DMS53 treated with DMSO at 0.1 percent for 48 hours (cell line): ENCODE data around the gene IL2RA.
"Not testable (repeated sequence)": the region's sequence is repeated elsewhere in the genome, so short reads cannot be mapped to it uniquely, and the experiment has no call there.

Experiments used
- DNase-seq: peaks from one replicate; lab custom pipeline; 2025; ENCODE audit not compliant: unreplicated experiment; lab: John Stamatoyannopoulos, UW

The IL2RA gene

GRCh38 chr10:6043377-6043776, 18.8 kb downstream of the IL2RA start:
- not testable (repeated sequence) for DNase-seq

DNA sequence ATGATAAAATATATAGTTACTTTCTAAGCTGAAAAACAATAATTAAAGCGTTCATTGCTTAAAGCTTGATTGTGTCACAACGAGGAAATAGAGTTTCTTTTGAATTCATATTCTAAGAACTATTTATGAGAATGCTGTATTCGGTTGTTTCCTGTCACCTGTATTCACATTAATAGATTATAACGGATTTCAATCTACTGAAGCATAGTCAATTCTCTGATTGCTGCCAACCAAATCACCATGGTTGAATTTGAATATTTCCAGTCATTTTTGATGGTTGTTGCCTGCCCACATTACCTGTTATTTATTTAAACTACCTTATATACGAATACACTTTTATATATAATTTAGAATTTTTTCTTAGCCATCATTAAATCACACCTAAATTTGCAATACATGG, 22.0 kb downstream of the IL2RA start:
- no peak for DNase-seq

DNA sequence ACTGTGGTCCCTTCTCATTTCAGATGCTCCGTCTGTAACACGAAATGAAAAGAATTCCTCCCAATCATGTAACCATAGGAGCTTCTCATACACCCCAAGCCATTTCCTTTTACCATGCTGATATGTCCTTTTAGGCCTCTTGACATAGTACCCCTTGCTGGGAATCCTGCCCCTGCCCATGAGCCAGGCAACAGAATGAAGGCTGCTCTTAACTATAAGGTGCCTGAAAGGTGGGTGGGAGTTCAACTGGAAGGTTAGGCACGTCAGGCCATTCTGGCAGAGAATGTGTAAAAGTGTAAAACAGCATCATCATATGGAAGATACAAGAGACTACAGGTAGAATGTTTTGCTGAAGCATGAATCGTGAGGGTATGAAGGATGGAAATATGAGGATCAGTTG, 22.5 kb downstream of the IL2RA start:
- DNase-seq = no peak

GRCh38 chr10:6038071-6038631, 24.0 kb downstream of the IL2RA start:
- DNase-seq = no peak

DNA sequence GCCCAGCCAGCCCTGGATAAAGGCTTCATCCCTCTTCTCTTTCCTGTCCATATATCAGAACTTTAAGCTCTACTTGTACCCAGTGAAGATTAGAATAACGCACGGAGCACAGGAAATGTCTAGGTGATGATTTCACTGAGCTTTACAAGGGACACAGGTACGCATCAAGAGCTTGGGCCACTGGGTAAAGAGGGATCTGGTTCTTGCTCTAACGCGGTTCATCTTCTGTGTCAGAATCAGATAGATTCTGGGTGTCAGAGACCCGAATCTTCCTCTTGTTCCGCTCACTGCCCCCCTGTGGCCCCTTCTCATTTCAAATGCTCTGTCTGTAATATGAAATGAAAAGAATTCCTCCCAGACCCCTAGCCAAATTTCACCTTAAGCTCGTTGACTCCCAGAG, 24.7 kb downstream of the IL2RA start:
- DNase-seq = no peak

DNA sequence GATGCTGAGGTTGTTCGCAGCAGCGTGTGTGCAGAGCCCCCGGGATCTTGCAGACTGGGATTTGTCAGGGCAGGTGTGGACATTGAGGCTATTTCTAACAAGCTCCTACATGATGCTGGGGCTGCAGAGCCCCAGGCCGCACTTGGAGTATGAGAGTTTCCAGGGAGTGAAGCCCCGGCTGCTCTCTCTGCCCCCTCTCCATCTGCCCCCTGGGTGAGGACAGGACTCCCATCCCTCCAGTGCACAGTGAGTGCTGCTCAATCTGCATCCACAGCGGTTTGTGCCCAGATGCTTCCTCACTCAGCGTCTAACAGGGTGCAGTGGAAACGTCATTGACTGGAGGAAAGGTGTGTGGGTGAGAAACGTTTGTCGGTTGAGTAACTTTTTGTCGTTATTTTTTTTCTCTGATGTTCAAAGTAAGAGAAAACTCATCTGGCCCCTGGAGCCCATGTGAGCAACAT, 25.3 kb downstream of the IL2RA start:
- DNase-seq = no peak

DNA sequence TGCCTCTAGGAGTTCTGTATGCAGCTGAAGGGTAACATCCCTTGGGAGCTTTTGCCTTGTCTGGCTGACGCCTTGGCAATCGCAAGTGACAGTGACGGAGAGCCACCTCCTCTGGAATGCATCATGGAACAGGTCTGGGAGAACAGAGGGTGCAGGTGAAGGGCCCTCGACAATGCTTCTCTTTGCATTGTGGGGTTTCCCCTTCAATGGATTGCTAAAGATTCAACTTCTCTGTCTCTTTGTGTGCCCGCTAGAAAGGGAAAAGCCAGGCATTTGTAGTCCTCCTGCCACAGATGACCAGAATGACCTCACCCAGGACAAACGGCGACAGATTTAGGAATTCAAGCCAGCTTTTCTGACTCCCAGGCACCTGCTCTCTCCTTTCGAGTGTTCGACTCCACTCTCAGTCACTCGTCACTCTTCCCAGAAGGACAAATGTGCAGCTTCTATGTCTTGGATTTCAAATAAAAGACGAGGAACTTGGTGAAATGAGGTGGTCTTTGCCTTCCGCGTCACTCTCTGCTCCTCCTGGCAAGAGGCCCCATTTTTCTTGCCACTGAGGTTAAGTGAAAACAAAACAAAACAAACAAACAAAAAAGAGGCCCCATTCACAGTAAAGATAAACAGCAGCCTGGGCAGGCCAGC, 26.1 kb downstream of the IL2RA start:
- DNase-seq = no peak

- DNase-seq = no peak
Measured at GRCh38 chr10:6035101-6035834, 26.9 kb downstream of the IL2RA start.

DNA sequence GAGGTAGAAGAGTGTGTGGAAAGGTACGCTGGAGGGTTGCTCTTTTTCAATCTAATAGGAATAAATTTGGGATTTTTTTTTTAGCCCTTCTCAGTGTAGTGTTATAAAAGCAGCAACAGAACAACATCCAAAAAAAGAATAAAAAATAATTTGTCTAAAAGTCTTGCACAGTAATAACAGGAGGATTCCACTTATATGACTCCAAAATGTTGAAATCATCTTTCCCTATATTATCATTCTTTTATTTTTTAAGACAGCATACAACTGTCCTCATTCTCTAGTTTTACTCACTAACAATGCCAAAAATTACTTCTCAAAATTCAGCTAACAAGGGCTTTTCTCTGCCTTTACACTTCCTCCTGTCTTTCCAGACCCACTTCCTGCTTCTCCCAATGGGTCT, 27.8 kb downstream of the IL2RA start:
- DNase-seq = no peak

GRCh38 chr10:6033954-6034353, 28.2 kb downstream of the IL2RA start:
- DNase-seq = no peak

- no peak for DNase-seq
Measured at GRCh38 chr10:6030940-6031339, 31.2 kb downstream of the IL2RA start.

DNA sequence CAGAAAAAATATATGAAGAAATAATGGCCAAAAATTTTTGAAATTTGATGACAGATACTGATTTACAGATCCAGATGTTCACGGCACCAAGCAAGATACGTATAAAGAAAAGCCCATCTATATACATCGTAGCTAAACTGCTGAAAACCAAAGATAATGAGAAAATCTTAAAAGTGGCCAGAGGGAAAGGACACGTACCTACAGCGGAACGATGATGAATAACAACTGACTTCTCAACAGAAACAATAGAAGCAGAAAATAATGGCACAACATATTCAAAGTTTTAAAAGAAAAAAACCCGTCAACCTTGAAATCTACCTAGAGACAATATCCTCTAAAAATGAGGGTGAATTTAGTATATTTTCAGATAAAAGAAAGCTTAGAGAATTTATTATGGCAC, 31.9 kb downstream of the IL2RA start:
- DNase-seq = no peak

DNA sequence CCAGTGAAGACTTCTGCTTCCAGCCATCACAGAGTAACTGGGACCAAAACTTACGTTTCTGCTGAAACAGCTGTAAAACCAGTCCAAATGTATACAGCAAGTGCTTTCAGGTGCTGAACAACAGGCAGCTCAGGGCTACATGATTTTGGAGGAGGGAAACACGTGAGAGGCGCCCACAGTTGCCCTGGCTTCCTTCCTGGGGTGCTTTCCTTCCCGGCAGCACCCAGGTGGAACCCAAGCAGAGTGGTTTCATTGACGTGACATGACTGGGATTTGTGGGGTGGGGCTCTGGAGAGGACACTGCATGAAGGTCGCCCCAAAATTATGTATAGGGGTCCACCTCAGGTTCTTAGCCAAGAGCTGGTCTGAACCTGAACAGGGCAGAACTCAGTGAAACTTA, 34.2 kb downstream of the IL2RA start:
- no peak for DNase-seq

DNA sequence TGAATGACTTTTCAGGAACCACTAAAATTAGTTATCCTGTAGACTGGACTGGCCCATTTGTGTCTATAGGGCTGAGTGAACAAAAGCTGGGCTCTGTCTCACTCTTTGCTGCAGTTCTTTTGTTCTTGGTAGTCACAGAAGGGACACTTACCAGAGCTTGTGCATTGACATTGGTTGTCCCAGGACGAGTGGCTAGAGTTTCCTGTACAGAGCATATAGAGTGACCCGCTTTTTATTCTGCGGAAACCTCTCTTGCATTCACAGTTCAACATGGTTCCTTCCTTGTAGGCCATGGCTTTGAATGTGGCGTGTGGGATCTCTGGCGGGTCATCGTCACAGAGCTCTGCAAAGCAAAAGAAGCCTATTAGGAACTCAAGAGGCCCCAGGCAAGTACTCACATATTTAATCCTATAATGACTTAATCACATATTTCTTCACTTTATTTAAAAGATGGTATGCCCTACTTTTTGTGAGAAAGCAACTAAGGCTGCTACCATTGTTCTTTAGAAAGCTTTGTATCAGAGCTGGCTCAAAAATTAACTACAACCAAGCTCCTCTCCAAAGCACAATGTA, 36.4 kb downstream of the IL2RA start:
- no peak for DNase-seq

GRCh38 chr10:6024334-6024682, 37.9 kb downstream of the IL2RA start:
- DNase-seq = no peak

DNA sequence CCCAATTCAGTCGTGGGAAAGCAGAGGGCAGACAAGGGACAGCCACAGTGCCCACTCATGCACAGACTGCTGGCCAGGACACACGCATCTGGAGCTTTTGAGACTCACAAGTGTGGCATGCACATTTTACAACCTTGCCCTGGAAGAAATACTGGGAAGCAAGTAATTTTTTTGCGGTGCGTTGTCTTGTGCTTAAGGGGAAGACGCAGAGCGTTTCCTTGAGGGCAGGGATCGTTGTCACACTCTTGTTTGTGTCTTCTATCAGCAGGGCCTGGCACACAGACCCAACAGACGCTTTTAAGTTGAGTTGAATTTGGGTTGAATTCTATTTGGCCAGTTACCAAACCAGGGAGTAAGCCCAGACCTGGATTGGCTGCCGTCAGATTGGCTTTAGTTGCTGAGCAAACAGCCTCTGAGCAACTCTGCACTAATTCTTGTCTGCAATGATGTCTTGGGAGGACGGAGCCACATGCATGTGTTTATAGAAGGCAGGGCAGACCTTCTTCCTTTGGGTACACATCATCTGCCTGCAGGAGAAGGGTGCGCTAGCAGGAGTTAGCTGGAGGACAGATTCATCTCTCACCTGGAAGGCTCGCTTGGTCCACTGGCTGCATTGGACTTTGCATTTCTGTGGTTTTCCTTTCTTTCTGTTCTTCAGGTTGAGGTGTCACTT, 38.4 kb downstream of the IL2RA start:
- no peak for DNase-seq

DNA sequence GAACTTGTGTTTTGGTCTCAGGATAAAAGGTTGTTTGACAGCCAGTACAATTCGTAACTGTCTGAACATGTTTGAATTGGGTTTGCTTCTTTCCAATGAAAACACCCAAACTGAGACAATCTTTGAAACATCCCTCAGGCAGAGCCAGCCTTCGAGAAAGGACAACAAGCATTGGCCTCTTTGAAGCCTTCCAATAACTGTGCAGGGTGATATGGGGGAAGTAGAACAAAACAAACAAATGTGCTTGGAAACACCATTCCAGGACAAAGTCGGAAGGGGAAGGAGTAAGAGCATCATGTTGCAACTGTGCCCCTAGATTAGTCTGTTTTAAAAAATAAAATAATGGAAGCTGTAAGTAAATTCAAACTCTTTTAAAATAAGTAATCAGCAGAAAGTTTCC, 39.5 kb downstream of the IL2RA start:
- DNase-seq = no peak

GRCh38 chr10:6020826-6021225, 41.3 kb downstream of the IL2RA start:
- no peak for DNase-seq

DNA sequence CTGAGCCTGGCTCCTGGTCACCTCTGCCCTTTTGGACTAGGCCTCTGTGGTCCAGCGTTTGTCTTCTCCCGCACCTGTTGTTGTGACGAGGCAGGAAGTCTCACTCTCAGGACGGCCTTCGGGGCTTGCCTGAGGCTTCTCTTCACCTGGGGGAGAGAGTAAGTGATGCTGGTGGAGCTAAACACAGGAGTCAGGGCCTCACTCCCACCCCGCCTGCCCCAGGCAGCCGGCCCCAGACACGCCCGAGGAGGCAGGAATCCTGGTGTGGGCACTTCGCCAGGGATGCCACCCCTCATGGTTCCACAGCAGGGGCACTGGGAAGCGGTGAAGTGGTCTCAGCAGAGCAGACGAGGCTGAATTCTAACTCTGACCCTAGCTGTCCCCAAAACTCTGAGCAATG, 42.4 kb downstream of the IL2RA start:
- no peak for DNase-seq

DNA sequence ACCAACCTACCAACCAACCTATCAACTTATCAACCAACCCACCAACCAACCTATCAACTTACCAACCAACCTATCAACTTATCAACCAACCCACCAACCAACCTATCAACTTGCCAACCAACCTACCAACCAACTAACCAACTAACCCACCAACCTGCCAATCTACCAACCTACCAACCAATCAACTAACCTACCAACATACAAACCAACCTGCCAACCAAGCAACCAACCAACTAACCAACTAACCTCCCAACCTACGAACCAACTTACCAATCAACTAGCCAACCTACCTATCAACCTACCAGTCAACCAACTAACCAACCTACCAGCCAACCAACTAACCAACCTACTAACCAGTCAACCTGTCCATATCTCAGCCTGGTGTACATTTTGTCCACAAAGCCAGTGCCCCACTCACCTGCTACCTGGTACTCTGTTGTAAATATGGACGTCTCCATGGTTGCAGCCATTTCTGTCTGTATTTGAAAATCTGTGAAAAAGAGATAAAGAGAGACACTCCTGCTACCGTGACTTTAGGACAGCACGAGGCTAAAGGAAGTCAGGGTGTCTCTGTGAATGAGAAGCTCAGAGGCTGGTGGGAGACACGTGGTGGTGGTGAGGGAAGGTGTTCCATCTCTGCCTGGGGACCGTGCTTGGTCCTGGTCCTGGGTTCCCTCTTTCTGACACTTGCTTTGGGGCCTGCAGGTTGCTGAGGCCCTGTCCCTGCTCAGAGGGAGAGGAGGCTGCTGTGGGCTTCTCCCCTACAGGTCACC, 43.0 kb downstream of the IL2RA start:
- no peak for DNase-seq

DNA sequence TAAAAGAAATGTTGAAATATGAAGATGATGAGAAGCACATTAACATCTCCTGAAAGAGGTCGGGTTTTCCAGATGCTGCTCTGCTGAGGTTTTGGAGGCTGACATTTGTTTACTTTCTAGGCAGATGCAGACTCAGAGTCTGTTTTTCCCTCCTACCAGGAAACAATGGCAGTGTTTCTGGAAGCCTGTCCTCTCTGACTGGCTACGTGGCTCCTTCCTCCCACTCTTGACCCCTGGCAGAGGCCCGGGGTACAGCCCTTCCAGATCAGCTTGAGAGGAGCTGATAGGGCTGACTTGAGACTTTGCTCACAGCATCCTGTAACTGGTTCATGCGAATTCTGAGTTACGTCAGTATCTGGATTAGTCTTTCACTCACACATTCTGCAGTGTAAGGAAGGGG, 43.7 kb downstream of the IL2RA start:
- no peak for DNase-seq
